Vagina (tissue), 2 donors: ENCODE measurements around the gene ZNF638. TPM values are rescaled to one million over a fixed set of nuclear protein-coding genes. Genes with fewer than 3 reads are reported as not detected.

Source experiments
- DNase-seq, 2 donors: peaks; one replicate each; pipeline ENCODE4 v3.0.0-alpha.2; 2017; ENCODE audit errors: extremely low spot score in 2 of 2
- H3K27ac ChIP-seq: fragments of 200-600 bp; sonication (generic); one replicate; pipeline ENCODE4 v1.5.1; 2019
- H3K27me3 ChIP-seq: fragments of 200-600 bp; sonication (generic); one replicate; pipeline ENCODE4 v1.5.1; 2019
- H3K36me3 ChIP-seq, 2 donors: fragments of 200-600 bp; sonication (generic); one replicate each; pipeline ENCODE4 v1.5.1; 2017 to 2019
- H3K4me1 ChIP-seq: fragments of 200-600 bp; sonication (generic); one replicate; pipeline ENCODE4 v1.5.1; 2019
- H3K4me3 ChIP-seq, 2 donors: fragments of 200-600 bp; sonication (generic); 1 replicate in 1 of 2; 2 replicates in 1 of 2; pipeline ENCODE4 v1.5.1; 2016 to 2019
- H3K9me3 ChIP-seq: fragments of 200-600 bp; sonication (generic); one replicate; pipeline ENCODE4 v1.5.1; 2019
- POLR2A ChIP-seq, 2 donors: fragments of 450-650 bp; IDR thresholded peaks; one replicate each; pipeline ENCODE4 v1.6.1; 2017; ENCODE audit warnings: antibody characterized with exemption in 2 of 2, mild to moderate bottlenecking in 2 of 2, moderate library complexity in 2 of 2
- POLR2AphosphoS5 ChIP-seq, 2 donors: sonication (generic); formaldehyde crosslinking; IDR thresholded peaks; one replicate each; pipeline ENCODE4 v1.9.0; 2017; ENCODE audit warnings: antibody characterized with exemption in 2 of 2, mild to moderate bottlenecking in 2 of 2, low read depth in 1 of 2; ENCODE audit not compliant: insufficient read depth in 1 of 2
- intact Hi-C: fragments of 100-400 bp; cut with DNase I; formaldehyde crosslinking; loops from one replicate; pipeline ENCODE4 v1.15.1; 2023
- total RNA-seq: library from RNA; depleted of rRNA; stranded (reverse); fragments of >200 nt; gene quantifications from one replicate; pipeline ENCODE4 v1.2.3, GENCODE V29; 2016
- TF ChIP-seq, protein P1 (sequence below), 3 experiments: fragments of 450-650 bp in 2 of 3; fragments of 200-600 bp in 1 of 3; sonication (generic) in 1 of 3; IDR thresholded peaks; one replicate each; pipeline ENCODE4 v1.5.1; 2017 to 2019; ENCODE audit warnings: antibody characterized with exemption in 3 of 3, mild to moderate bottlenecking in 2 of 3, moderate library complexity in 2 of 3

ZNF638 gene
- total RNA-seq, 1 donor from 2014 or later, result 139 TPM

- Histone ChIP-seq H3K36me3 (no peaks in the 10 kb centered on the region), H3K27ac (no peak overlapping the region), H3K4me3 (no peak overlapping the region), H3K4me1 (peaks cover 10% of the 10 kb centered on the region), H3K27me3 (peaks cover 7% of the 10 kb centered on the region), H3K9me3 (no peaks in the 10 kb centered on the region)
- TF ChIP-seq POLR2AphosphoS5 (IDR thresholded peaks at IDR 0.05; ENCODE audit: insufficient read depth in 1 of 2, low read depth in 1 of 2), result no peak
- TF ChIP-seq POLR2A (IDR thresholded peaks at IDR 0.05), result no peak
- TF ChIP-seq, protein P1, sequence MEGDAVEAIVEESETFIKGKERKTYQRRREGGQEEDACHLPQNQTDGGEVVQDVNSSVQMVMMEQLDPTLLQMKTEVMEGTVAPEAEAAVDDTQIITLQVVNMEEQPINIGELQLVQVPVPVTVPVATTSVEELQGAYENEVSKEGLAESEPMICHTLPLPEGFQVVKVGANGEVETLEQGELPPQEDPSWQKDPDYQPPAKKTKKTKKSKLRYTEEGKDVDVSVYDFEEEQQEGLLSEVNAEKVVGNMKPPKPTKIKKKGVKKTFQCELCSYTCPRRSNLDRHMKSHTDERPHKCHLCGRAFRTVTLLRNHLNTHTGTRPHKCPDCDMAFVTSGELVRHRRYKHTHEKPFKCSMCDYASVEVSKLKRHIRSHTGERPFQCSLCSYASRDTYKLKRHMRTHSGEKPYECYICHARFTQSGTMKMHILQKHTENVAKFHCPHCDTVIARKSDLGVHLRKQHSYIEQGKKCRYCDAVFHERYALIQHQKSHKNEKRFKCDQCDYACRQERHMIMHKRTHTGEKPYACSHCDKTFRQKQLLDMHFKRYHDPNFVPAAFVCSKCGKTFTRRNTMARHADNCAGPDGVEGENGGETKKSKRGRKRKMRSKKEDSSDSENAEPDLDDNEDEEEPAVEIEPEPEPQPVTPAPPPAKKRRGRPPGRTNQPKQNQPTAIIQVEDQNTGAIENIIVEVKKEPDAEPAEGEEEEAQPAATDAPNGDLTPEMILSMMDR (IDR thresholded peaks at IDR 0.05), result no peak
- intact Hi-C loops, result loop anchor here (5.0 kb wide), 1 partner anchor 51 kb away; no protein-coding TSS in a partner anchor
- peak; percentile 46 to 74 for DNase-seq
Observed at GRCh38 chr2:71461304-71461671, 129.7 kb downstream of the ZNF638 start.

DNA sequence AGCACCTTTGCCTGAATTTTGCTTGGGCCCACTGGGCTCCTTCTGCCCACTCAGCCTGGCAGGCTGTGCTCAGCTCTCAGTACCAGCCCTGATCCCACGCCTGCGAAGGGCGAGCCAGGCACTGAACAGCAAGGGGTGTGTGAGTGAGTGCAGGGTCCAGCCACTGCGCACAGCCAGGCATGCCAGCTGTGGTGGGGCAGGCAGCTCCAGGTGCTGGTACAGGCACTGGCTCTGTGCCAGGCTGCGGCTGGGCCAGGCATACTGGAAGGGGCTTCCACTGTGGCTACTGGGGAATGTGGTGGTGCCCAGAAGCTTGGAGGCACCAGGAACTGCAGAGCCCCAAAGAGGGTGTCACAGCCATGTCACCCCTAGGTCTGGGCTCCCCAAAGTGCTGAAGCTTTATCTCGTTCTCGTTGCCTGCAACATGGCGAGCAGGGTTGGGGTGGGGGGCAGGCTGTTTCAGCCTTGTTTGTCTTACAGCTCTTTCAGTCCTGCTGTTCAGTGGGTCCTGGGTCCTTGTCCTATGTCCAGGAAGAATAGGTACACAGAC is 130.5 kb downstream of the ZNF638 start:
- intact Hi-C loops, result loop anchor here (5.0 kb wide), 1 partner anchor 50 kb away; no protein-coding TSS in a partner anchor
- Histone ChIP-seq H3K27ac (no peak overlapping the region), H3K36me3 (no peaks in the 10 kb centered on the region), H3K4me1 (peaks cover 17% of the 10 kb centered on the region), H3K27me3 (peaks cover 7% of the 10 kb centered on the region), H3K9me3 (no peaks in the 10 kb centered on the region), H3K4me3 (no peak overlapping the region)
- DNase-seq, result peak in 1 of 2 donors; percentile 55
- no peak for TF ChIP-seq POLR2AphosphoS5 (IDR thresholded peaks at IDR 0.05; ENCODE audit: insufficient read depth in 1 of 2, low read depth in 1 of 2)
- TF ChIP-seq, protein P1 (IDR thresholded peaks at IDR 0.05), result no peak
- no peak for TF ChIP-seq POLR2A (IDR thresholded peaks at IDR 0.05)

GRCh38 chr2:71462641-71463341 is 131.2 kb downstream of the ZNF638 start:
- intact Hi-C loops, result loop anchor here (5.0 kb wide), 1 partner anchor 50 kb away; no protein-coding TSS in a partner anchor
- no peaks in the 10 kb centered on the region for H3K36me3 ChIP-seq
- H3K9me3 ChIP-seq, result no peaks in the 10 kb centered on the region
- DNase-seq, result peak in 1 of 2 donors; percentile 87
- TF ChIP-seq POLR2A (IDR thresholded peaks at IDR 0.05), result no peak
- TF ChIP-seq POLR2AphosphoS5 (IDR thresholded peaks at IDR 0.05; ENCODE audit: insufficient read depth in 1 of 2, low read depth in 1 of 2), result no peak
- TF ChIP-seq, protein P1 (IDR thresholded peaks at IDR 0.05), result no peak
- H3K27ac ChIP-seq, result no peak overlapping the region
- H3K27me3 ChIP-seq, result peaks cover 7% of the 10 kb centered on the region
- peaks cover 17% of the 10 kb centered on the region for H3K4me1 ChIP-seq
- no peak overlapping the region for H3K4me3 ChIP-seq

DNA sequence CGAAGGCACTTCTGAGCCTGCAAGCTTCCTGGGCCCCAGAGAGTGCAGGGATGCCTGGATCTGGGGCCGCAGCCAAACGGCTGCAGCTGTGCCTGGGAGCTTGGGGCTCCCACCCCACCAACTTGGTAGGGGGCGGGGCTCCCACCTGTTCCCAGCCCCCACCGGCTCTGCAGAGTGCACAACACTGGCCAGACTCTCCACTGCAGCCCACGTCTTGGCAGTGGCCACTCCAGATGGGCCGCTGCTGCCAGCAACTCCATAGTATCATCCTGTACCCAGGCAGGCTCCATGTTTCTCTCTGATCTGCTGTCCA is 131.7 kb downstream of the ZNF638 start:
- intact Hi-C loops, result loop anchor here (5.0 kb wide), 1 partner anchor 49 kb away; no protein-coding TSS in a partner anchor
- H3K4me1 ChIP-seq, result peaks cover 17% of the 10 kb centered on the region

More for the DNA sequence above, 131.7 kb downstream of the ZNF638 start:
- Histone ChIP-seq H3K4me3 (no peak overlapping the region), H3K27me3 (peaks cover 7% of the 10 kb centered on the region), H3K9me3 (no peaks in the 10 kb centered on the region), H3K27ac (no peak overlapping the region), H3K36me3 (no peaks in the 10 kb centered on the region)
- DNase-seq, result peak in 1 of 2 donors; percentile 72
- TF ChIP-seq POLR2AphosphoS5 (IDR thresholded peaks at IDR 0.05; ENCODE audit: insufficient read depth in 1 of 2, low read depth in 1 of 2) (no peak), POLR2A (IDR thresholded peaks at IDR 0.05) (no peak)
- TF ChIP-seq, protein P1 (IDR thresholded peaks at IDR 0.05), result no peak
